ACC112 (cell line): Measurements from ENCODE around the gene NFATC2IP.

Experiments used
- H2AFZ ChIP-seq: fragments of 200-600 bp; sonication (generic); one replicate; pipeline ENCODE4 v1.6.0; 2017; ENCODE audit warnings: antibody characterized with exemption, low read length; ENCODE audit not compliant: unreplicated experiment
- H3K27ac ChIP-seq: fragments of 200-600 bp; sonication (generic); 2 replicates; pipeline ENCODE4 v1.5.1; 2014; ENCODE audit warnings: low read depth, mild to moderate bottlenecking, antibody characterized with exemption, low read length, moderate library complexity
- H3K27me3 ChIP-seq: fragments of 200-600 bp; sonication (generic); 2 replicates; pipeline ENCODE4 v1.6.1; 2014; ENCODE audit warnings: mild to moderate bottlenecking, antibody characterized with exemption, low read length, moderate library complexity, mixed read lengths; ENCODE audit not compliant: insufficient read depth
- H3K36me3 ChIP-seq: fragments of 200-600 bp; sonication (generic); 2 replicates; pipeline ENCODE4 v1.6.1; 2016; ENCODE audit warnings: mild to moderate bottlenecking, antibody characterized with exemption, low read length, moderate library complexity, mixed read lengths; ENCODE audit not compliant: insufficient read depth
- H3K4me1 ChIP-seq: fragments of 200-600 bp; sonication (generic); one replicate; pipeline ENCODE4 v1.6.1; 2016; ENCODE audit warnings: low read length, mixed read lengths; ENCODE audit not compliant: insufficient read depth, unreplicated experiment, control insufficient read depth
- H3K4me3 ChIP-seq: fragments of 200-600 bp; sonication (generic); 2 replicates; pipeline ENCODE4 v1.5.1; 2014; ENCODE audit warnings: mild to moderate bottlenecking, low read depth, low read length
- H3K79me2 ChIP-seq: fragments of 200-600 bp; sonication (generic); one replicate; pipeline ENCODE4 v1.6.0; 2016; ENCODE audit warnings: low read length; ENCODE audit not compliant: control insufficient read depth, unreplicated experiment, insufficient read depth

NFATC2IP gene

GRCh38 chr16:28950648-28951409 is at the start of gene NFATC2IP:
Gene NFATC2IP (plus strand): TSS chr16:28950937. CDS start chr16:28951012, 75 bp downstream.
- Histone ChIP-seq H3K4me1 (peaks cover 14% of the 10 kb centered on the region), H3K36me3 (0 out of 2 replicates have a peak, but pooled peaks cover 4% of the 10 kb centered on the region), H3K79me2 (peaks cover 27% of the 10 kb centered on the region), H3K27ac (peak within 1 kb of the TSS; percentile 12; the same call in 1 of the 2 replicates), H2AFZ (peak within 1 kb of the TSS; percentile 70), H3K27me3 (no peaks in the 10 kb centered on the region), H3K4me3 (peak within 1 kb of the TSS; percentile 77)

DNA sequence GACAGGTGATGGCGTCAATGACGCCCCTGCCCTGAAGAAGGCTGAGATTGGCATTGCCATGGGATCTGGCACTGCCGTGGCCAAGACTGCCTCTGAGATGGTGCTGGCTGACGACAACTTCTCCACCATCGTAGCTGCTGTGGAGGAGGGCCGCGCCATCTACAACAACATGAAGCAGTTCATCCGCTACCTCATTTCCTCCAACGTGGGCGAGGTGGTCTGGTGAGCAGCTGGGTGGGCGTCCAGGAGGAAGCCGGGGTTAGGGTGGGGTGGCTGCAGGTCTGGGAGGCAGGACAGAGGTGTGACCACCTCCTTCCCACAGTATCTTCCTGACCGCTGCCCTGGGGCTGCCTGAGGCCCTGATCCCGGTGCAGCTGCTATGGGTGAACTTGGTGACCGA is 48.9 kb upstream of the NFATC2IP start:
- H3K4me1 ChIP-seq = no peaks in the 10 kb centered on the region
- H3K36me3 ChIP-seq = no peaks in the 10 kb centered on the region
- no peaks in the 10 kb centered on the region for H3K27me3 ChIP-seq
- H3K79me2 ChIP-seq = no peaks in the 10 kb centered on the region
- no peak overlapping the region for H2AFZ ChIP-seq
- no peak overlapping the region for H3K27ac ChIP-seq
- no peak overlapping the region for H3K4me3 ChIP-seq

GRCh38 chr16:28902909-28903308 is 47.8 kb upstream of the NFATC2IP start:
- Histone ChIP-seq H3K4me3 (no peak overlapping the region), H3K79me2 (no peaks in the 10 kb centered on the region), H3K27me3 (no peaks in the 10 kb centered on the region), H2AFZ (no peak overlapping the region), H3K27ac (no peak overlapping the region), H3K36me3 (no peaks in the 10 kb centered on the region), H3K4me1 (no peaks in the 10 kb centered on the region)

DNA sequence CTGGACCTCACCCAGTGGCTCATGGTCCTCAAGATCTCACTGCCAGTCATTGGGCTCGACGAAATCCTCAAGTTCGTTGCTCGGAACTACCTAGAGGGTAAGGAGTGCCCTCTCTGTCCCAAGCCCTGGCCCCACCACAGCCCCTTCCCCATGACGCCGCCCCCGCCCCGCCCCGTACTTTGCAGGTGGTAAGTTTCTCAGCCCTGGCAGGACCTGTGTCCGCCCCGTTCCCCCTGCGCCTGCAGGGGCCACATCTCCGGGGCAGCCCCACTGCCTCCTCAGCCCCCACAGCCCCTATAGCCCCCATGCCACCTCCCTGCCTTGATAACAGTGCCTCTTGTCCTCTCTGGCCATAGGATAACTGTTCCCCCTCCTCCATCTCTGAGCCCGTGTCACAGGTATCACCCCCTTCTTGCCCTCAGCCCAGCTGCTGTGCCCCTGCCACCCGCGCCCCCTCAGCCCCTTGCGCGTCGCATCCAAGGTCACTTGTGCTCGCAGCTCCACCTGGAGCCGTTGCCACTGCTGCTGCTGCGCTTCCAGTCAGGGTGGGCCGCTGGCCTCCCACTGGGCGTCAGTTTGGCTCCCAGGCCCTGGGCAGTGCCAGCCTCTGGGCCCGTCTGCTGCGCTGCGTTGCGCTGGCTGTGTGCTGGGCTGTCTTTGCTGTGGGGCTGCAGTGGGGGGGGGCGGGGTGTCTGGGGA is 47.2 kb upstream of the NFATC2IP start:
- Histone ChIP-seq H3K27ac (no peak overlapping the region), H3K4me1 (no peaks in the 10 kb centered on the region)

GRCh38 chr16:28904363-28904762 is 46.4 kb upstream of the NFATC2IP start:
- Histone ChIP-seq H2AFZ (no peak overlapping the region), H3K27ac (no peak overlapping the region), H3K36me3 (no peaks in the 10 kb centered on the region), H3K4me1 (no peaks in the 10 kb centered on the region), H3K4me3 (no peak overlapping the region), H3K79me2 (no peaks in the 10 kb centered on the region), H3K27me3 (no peaks in the 10 kb centered on the region)

More for the DNA sequence above, 47.2 kb upstream of the NFATC2IP start:
- Histone ChIP-seq H3K27me3 (no peaks in the 10 kb centered on the region), H3K79me2 (no peaks in the 10 kb centered on the region), H2AFZ (no peak overlapping the region), H3K4me3 (no peak overlapping the region), H3K36me3 (no peaks in the 10 kb centered on the region)

DNA sequence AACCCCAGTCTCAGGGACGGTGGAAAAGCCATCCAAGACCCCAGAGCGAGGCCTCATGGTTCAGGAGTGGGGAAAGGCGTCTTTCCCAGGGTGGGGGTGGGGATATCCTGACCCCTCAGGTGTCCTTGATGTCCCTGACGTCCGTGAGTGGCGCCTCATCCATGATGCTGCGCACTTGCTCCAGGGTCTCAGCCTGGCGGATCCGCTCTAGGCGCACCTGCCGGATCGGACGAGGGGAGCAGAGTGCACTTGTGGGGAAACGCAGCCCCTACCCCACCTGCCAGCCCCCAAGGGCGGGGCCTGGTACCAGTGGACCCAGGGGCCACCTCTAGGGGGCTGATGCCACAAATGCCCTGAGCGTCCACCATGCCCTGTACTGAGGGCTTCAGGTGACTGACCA is 45.9 kb upstream of the NFATC2IP start:
- Histone ChIP-seq H3K4me1 (no peaks in the 10 kb centered on the region), H3K27me3 (no peaks in the 10 kb centered on the region), H3K36me3 (no peaks in the 10 kb centered on the region), H3K79me2 (no peaks in the 10 kb centered on the region), H3K27ac (no peak overlapping the region), H3K4me3 (no peak overlapping the region), H2AFZ (no peak overlapping the region)

- Histone ChIP-seq H3K27me3 (no peaks in the 10 kb centered on the region), H3K4me1 (no peaks in the 10 kb centered on the region)
Observed at GRCh38 chr16:28905229-28905754, 45.4 kb upstream of the NFATC2IP start.

GRCh38 chr16:28905800-28906372 is 44.9 kb upstream of the NFATC2IP start:
- H3K4me1 ChIP-seq = no peaks in the 10 kb centered on the region
- H3K27ac ChIP-seq = no peak overlapping the region
- no peaks in the 10 kb centered on the region for H3K27me3 ChIP-seq
- no peaks in the 10 kb centered on the region for H3K36me3 ChIP-seq
- no peaks in the 10 kb centered on the region for H3K79me2 ChIP-seq
- H2AFZ ChIP-seq = no peak overlapping the region
- no peak overlapping the region for H3K4me3 ChIP-seq

More at GRCh38 chr16:28905229-28905754, 45.4 kb upstream of the NFATC2IP start:
- Histone ChIP-seq H2AFZ (no peak overlapping the region), H3K36me3 (no peaks in the 10 kb centered on the region), H3K79me2 (no peaks in the 10 kb centered on the region), H3K4me3 (no peak overlapping the region), H3K27ac (no peak overlapping the region)

GRCh38 chr16:28910086-28911031 is 40.4 kb upstream of the NFATC2IP start:
- no peak overlapping the region for H2AFZ ChIP-seq
- no peak overlapping the region for H3K4me3 ChIP-seq
- no peaks in the 10 kb centered on the region for H3K79me2 ChIP-seq
- no peak overlapping the region for H3K27ac ChIP-seq
- no peaks in the 10 kb centered on the region for H3K36me3 ChIP-seq
- H3K4me1 ChIP-seq = peaks cover 4% of the 10 kb centered on the region
- H3K27me3 ChIP-seq = no peaks in the 10 kb centered on the region

DNA sequence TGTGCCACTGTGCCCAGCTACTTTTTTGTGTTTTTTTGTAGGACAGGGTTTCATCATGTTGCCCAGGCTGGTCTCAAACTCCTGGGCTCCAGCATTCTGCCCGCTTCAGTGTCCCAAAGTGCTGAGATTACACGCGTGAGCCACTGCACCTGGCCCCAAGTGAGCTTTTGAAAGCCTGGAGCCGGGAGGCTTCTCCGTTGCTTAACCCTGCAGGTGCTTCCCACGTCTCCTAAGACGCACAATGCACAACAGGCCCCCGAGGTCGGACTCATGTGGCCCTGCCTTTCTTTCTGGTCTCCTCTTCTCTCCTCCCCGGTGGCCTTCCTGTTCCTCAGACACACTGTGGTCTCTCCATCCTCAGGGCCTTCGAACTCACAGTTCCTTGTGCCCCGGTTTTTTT is 38.2 kb upstream of the NFATC2IP start:
- Histone ChIP-seq H3K36me3 (peaks cover 4% of the 10 kb centered on the region; the same call in 1 of the 2 replicates), H3K27me3 (no peaks in the 10 kb centered on the region), H2AFZ (no peak overlapping the region), H3K79me2 (no peaks in the 10 kb centered on the region), H3K4me1 (peaks cover 4% of the 10 kb centered on the region), H3K4me3 (no peak overlapping the region), H3K27ac (no peak overlapping the region)
